DMS 273 (cell line): Measurements from ENCODE around the gene BNC1.
A peak's percentile ranks its signal among the peaks of the same experiment; 100 is the strongest.
"Not testable (repeated sequence)": the region's sequence is repeated elsewhere in the genome, so short reads cannot be mapped to it uniquely, and the experiment has no call there.

Experiments used
- DNase-seq: peaks from one replicate; lab custom pipeline; 2025; ENCODE audit not compliant: unreplicated experiment; lab: John Stamatoyannopoulos, UW

The BNC1 gene

DNA sequence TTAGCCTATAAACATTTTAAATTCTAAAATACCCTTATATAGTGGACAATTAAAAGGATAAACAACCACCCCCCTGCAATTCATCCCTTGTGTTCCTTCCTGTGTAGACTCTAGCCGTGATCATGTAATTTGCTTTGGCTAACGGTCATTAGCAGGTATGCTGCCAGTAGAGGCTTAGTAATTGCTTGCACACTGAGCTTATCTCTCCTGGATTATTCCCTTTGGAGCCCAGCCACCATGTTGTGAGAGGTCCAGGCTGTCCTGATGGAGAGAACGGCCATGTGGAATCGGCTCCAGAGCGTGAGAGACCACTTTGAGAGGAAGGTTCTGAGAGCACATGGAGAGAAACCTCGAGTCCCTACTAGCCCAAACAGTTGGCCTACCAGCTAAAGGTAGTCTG, 11.0 kb upstream of the BNC1 start:
- DNase-seq = no peak

DNA sequence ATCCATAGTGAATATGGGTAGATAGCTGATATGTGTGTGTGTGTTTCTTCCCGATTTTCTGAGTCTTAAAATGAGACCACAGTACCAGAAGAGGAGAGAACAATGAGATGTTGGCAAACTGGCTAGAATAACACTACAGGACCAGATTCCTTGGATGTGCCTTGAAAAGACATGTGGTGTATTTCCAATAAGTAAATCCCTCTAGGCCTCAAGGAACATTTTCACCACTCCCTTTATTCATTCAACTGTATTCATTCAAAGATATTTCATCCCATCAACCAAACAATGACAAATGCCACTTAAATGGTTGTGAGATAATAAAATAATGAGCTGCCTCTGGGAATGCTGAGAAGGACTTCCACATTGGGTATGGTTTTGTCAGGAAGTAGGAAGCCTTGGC, 8.7 kb upstream of the BNC1 start:
- DNase-seq = no peak

DNA sequence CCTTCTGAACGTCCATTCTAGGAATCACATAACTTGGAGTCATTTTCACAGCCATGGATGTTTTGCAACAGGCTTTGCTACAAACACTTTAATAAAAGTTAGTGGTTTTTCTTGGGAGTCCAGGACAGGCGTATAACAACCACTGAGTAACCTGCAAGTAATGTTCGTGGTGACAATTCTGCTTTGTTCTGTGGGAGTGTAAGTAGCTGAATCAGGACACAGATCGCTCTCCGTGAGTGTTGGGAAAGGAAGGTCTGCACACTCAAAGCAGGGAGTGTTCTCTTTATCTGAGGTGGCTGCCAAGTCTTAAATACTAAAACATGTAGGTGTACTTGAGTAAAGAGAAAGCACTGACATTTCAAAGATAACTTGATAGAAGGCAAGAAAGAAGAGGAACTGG, 7.9 kb upstream of the BNC1 start:
- no peak for DNase-seq

DNA sequence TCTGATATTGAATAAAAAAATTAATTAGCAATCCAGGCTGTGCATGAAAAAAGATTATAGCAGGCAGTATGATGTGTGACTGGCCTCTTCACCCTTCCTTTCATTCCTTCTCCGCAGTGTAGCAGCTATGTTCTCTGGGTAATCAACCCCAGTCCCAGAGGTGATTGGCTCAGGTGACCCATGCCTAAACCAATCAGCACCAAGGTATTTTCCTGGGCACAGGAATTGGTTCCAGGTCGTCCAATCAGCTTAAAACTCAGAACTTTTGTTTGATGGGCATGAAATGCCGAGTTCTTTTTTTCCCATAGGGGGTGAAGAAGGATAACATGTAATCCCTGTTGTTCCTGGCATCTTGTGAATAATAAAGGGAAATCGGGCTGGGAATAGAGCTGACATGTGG, 5.8 kb upstream of the BNC1 start:
- DNase-seq = no peak

DNA sequence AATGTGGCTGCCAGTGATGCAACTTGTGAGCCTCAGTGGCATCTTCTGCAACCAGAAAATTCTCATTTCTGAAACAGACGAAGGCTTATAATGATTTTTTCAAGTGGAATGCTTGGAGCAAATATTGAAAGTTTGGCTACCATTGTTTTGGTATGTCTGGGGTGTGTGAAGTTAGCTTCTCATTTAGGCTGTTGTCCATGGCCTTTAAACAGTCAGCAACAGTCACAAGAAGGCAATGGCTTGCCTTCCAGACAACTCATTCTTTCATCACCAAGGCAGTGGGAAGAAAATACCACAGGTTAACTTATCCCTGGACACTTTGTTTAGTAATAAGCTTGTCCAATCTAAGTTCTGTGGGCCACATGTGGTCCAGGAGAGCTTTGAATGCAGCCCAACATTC, 4.7 kb upstream of the BNC1 start:
- no peak for DNase-seq

DNA sequence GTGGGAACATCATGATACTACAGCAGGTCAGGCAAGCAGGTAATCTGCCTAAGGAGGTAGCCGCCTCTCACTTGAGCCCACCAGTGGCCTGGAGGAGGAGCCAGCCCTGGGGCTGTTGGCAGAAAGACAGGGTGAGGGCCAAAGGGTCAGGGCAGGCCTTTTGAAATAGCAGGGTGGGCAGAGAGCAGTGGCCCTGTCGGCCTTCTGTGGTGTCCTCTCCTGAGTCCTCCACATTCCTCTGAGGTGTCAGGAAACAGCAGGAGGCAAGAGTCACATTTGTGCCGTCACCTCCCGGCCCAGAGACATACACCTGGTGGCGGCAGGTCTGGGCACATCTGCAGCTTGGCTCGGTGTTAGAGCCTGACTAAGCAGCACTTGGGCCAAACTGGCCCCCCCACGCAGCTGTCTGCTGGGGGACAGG, 3.9 kb upstream of the BNC1 start:
- DNase-seq = no peak

DNA sequence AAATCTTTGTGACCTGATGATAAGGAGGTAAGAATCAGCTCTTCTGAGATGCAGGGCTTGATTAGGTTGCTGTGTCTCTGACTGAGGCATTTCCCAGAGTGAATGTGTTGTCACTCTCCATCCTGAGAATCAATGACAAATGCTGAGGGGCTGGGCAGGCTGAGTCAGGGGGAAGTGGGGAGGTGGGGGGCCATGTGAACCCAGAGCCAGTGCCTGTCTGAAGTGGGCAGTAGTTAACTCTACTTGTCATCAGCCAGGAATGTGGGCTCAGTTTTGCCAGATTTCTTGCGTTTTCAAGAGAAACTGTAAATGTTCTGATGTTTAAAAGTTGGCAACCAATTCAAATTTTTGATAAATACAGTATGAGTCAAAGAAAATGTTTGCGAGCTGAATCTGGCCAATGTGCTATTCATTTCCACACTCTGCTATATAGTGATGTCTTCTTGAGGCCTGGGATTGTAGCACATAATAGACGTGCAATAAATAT, 3.1 kb upstream of the BNC1 start:
- DNase-seq = no peak

DNA sequence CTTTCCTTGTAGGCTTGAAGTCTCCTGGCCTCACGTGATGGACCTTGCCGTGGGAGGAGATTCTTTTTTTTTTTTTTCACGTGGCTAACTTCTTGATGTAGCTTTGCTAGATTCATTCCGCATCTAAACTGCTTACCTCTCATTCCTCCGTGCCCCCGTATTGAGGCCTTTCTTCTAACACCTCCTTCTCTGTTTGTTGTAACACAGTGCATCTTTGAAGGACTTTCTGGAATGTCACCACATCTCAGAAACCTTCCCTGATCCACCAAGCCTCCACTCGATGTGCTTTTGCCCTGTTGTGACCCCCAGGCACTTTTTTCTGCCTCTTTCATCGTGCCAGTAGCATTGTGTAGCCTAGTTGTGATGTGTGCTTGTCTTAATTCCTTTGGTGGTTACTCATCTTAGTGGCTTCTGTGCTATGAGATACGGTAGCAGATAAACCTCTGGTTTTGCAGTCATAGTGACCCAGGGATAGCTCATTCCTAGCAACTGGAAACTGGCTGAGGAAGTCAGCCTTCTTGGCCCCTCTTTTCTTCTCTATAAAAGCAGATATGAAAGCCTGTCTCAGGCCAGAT, 1.6 kb upstream of the BNC1 start:
- DNase-seq = no peak

DNA sequence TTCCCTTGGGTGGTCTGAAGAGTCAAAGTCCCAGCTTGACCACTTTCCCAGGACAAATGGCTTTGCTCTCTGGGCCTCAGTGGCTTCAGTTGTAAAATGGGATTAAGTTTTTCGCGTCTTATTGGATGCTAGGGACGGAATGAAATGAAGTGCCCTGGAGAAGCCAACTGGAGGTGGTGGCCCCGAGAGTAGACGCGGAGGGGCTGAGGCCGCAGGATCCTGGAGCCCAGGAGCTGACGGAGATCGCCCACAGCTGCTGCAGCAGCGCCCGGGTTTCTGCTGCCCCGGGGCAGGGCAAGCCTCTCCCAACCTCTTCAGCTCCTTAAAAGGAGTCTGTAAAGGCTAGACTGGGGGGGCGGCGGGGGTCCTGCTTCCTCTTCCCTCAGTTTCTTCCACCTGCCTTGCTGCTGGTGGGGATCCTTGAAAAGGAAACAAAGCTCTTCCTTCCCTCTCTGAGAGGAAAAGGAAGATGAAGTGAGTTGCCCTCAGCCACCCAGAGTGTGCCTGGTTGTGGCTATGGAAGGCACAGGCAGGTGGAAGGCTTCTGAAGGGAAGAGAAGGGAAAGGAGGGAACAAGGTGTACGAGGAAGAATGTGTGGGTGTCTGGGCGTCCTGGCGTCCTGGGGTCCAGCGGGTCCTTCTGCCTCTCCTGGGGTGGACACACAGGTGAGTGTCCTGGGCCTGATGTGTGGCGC, 967 bp upstream of the BNC1 start:
- no peak for DNase-seq

DNA sequence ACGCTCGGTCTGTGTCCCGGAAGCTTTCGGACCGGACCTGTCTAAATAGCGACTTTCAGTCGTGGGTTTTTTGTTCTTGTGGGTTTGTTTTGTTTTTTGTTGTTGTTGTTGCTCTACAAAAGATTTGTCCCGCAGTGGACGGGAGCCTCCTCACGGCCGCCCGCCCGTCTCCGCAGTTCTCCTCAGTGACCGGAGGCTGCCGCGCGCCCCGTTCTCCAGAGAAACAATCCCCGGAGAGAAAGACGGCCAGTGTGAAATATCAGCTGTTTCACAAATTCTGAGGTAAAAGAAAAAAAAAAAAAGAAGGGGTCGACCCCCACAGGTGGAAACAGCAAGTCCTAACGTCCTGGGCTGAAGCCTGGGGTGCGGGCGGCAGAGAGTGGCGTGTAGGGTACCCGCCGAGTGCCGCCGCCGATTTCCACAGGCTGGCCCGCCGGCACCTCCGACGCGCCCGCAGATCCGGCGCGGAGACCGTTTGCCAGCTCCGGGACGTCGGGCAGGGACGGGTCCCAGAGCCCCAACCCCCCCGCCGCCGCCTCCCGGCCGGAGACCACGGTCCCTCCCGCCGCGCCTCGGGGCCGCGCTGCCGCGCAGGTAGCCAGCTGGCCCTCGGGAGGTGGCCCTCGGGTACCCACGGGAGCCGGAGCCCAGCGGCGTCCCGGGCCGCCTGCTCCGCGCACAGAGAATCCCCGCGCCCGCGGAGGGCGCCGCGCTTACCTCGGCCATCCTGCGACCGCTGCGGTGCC, 478 bp downstream of the BNC1 start:
- peak; percentile 32 for DNase-seq

DNA sequence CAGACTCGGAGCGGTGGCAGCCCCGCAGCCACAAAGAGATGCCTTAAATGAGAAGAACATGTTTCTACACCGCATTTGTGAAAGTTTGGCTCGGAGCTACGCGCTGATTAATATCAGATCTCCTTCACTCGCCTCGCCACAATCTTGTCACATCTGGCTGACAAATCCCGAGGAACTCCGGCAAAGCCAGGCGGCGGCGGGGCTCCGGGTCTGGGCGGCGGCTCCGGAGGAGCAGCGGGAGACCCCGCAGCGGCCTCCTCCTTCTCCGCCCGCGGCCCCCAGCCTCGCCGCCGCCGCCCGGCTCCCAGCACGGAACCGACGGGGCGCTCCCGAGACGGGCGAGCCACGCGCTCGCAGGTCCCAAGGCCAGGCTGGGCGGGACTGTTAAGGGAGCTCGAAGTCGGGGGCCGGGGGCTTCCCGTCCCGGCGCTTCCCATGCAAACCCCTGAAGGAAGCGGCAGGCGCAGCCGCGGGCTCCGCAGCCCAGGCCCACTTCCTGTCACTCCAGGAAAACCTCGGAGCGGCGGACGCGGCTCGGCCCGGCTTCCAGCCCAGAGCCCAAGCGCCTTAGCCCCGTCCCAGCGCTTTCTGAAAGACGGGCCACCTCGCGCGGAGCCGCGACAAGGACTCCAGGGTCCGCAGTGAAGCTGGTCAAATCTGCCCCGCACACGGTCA, 1.2 kb downstream of the BNC1 start:
- peak; percentile 32 for DNase-seq

DNA sequence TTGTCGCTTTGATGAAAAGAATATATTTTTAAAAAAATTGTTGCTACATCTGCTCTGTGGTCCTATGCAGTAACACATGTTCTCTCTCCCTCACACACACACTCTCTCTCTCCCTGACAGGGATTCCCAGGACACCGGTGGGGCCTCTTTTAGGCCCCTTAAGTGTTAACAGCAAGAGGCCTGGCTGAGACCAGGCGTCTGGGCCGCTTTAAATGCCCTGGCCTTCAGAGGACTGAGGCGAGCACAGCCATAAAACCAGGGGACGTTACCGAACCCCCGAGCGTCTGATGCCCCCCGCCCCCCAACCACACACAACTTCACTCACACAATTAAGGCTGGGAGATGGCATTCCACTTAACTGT, 1.7 kb downstream of the BNC1 start:
- no peak for DNase-seq

DNA sequence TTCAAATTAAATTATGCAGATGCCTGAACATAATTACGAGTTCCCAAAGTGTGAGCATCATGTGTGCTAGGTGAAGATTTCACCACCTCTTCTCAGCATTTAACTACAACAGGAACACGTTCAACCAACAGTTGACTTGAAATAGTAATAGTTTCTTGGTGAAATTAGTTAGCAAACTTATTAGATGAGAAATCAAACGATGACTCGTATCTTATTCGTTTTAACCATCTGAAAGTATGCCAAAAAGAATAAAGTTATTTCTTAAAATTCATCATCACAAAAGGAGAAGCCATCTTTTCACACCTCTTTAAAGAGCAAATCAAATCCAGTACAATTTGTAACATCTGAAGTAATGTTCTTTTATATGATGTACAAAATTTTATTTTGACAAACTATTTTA, 2.3 kb downstream of the BNC1 start:
- no peak for DNase-seq

DNA sequence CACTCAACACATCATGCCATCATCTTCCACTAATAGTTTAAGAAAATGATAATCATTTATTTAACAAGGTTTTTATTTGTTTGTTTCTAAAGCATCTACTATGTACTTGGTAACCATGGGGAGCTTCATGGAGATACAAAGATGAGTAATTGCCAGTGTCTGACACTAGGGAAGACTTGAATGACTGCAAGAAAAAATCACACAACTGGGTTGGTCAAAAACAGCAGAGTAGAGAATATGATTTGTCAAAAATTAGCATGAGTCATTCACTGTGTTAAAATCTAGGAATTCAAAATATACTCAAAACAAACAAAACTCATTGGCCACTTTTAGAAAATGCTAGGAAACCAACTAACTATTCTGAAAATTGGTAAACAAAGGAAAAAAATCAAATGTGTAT, 6.3 kb downstream of the BNC1 start:
- no peak for DNase-seq

DNA sequence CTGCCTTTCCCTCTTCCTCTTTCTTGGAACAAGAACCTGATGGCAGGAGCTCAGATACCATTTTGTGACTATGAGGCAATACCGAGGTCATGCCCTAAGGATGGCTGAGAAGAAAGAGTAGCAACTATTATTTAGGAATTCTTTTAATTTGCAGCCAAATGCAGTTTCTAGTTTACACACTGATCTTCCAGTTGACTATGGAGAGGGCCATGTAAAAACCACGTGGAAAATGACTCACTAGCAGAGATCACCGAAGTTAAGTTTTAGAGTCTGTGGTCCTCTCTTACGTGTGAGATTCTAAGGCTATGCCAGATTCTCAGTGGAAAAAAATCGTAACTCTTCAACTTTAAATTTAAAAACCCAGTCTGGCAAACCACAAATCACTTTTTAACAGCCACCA, 7.8 kb downstream of the BNC1 start:
- no peak for DNase-seq

DNA sequence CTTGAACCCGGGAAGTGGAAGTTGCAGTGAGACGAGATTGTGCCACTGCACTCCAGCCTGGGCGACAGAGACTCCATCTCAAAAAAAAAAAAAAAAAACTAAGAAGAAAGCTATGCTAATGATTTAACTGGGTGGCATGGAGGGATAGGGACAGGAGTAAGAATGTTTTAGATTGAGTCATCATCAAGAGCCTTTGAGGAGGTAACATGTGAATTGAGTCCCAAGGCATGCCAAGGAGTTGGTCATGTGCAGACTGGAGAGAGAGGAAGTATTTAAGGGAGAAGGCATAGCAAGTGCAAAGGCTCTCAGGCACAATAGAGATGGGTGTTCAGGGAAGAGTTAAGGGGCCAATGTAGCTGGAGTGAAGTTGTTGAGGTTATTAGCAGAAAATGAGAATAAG, 9.1 kb downstream of the BNC1 start:
- DNase-seq = no peak

DNA sequence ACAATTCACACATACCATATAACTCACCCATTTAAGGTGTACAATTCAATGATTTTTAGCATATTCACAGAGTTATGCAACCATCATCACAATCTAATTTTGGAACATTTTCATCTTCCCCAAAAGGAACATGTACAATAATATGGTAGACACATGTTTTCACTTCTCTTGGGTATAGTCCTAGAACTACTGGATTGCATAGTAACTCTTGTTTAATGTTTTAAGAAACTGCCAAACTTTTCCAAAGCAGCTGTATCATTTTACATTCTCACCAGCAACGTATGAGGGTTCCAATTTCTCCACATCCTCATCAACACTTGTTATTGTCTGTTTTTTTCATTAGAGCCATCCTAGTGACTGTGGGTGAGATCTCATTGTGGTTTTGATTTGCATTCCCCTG, 14.3 kb downstream of the BNC1 start:
- no peak for DNase-seq

DNA sequence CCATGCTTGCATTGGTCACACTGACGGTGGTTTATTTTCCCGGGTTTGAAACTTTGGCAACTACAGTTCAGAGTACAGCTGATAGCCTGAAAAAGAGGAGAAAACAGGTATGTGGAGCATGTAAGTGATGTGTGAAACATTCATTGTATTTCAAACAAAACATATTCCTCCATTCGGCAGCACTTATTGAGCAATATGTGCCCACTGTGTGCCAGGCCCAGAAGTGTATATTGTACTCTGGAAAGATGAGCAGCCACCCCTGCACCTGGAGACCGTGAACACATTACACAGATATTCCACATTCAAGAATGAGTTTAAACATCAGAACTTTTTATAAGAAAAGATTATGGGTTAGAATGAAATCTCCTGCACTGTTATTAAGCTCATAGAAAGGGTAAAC, 16.3 kb downstream of the BNC1 start:
- DNase-seq = no peak

DNA sequence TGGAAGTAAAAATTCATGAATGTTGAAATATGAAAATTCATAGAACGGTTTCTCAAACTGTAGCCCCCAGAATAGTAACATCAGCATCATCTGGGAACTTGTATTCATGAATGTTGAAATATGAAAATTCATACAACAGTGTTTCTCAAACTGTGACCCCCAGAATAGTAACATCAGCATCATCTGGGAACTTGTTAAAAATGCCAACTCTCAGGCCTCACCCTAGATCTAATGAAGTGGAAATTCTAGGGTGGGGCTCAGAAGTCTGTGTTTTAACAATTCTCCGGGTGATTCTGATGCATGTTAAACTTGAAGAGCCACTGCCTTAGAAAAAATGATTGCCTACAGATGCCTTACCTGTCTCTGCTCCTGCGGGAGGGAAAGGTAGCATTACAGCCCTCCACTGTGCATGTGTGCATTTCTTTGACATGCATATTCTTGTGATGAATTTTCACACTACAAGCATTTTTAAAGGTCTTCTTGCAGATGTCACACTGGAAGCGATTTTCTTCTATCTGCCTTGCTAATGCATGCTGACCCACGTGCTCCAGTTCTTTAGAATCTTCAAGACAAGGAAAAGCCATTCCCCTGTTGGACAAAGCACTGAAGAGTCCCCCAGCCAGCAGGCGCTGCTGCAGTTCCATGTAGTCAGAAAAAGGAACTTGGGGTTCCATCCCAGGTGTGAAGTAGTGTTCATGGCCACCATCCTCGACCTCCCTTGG, 21.7 kb downstream of the BNC1 start:
- DNase-seq = no peak

DNA sequence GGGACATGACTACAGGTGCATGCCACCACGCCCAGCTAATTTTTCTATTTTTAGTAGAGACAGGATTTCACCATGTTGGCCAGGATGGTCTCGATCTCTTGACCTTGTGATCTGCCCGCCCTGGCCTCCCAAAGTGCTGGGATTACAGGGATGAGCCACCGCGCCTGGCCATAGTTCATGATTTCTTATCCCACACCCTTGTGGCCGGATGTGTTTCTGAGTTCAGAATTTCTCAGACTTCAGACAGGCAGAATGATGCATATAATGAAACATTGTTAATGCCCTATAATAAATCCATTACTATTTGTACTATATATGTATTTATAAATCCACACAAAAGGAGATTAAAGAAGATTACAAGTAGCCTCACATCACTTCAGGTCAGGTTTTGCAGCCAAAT, 22.3 kb downstream of the BNC1 start:
- DNase-seq = not testable (repeated sequence)

DNA sequence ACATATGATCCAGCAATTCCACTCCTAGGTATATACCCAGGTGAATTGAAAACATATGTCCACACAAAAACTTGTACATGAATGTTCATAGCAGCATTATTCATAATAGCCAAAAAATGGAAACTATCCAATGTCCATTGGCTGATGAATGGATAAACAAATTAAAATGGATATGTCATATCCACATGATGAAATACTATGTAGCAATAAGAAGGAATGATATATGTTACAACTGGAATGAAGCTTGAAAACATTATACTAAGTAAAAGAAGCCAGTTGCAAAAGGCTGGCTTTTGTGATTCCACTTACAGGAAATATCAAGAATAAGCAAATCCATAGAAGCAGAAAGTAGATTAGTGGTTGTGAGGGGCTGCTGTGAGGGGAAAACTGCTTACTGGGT, 33.7 kb downstream of the BNC1 start:
- DNase-seq = no peak
